ENCODE measurements around the gene ZNF431.
"Not testable (repeated sequence)": the region's sequence is repeated elsewhere in the genome, so short reads cannot be mapped to it uniquely, and the experiment has no call there.

The ZNF431 gene

DNA sequence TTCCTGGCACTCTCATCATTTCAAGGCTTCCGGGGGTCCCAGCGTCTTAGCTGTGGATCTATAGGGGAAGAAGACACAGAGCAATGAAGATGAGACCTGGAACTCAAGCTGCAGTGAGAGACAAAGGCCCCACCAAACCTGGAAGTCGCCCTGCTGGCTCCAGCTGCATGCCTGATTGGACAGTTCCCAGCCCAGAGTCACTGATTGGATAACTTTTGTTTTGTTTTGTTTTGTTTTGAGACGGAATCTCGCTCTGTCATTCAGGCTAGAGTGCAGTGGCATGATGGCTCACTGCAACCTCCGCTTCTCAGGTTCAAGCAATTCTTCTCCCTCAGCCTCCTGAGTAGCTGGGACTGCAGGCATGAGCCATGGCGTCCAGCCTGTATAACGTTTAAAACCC is 6.4 kb upstream of the ZNF431 start:
- no peak overlapping the region for H3K23ac ChIP-seq (ENCODE audit: low read length)
- no peak overlapping the region for H3K9ac ChIP-seq (ENCODE audit: low read length)
- peaks cover 2% of the 10 kb centered on the region for H3K9me3 ChIP-seq (ENCODE audit: insufficient read depth, low read depth, low read length)
- H2AK5ac ChIP-seq (ENCODE audit: low read length) = no peak overlapping the region
- no peak overlapping the region for H3K27ac ChIP-seq (ENCODE audit: low read depth, low read length)
- no peak overlapping the region for H4K8ac ChIP-seq (ENCODE audit: low read depth, low read length)
- peak overlapping the region; percentile 44 for H2BK12ac ChIP-seq (ENCODE audit: low read length)
- H2BK120ac ChIP-seq (ENCODE audit: insufficient read depth, low read length, poor library complexity) = peak overlapping the region; percentile 31
- H3K79me1 ChIP-seq (ENCODE audit: low read length) = peaks cover 13% of the 10 kb centered on the region
- no peak overlapping the region for H3K14ac ChIP-seq (ENCODE audit: low read length)
- no peak overlapping the region for H2BK5ac ChIP-seq (ENCODE audit: low read depth, low read length, poor library complexity)
- DNase-seq = no peak
- H3K4me1 ChIP-seq (ENCODE audit: control insufficient read depth in 1 of 2, insufficient read depth in 2 of 2, low read length in 2 of 2) = peaks cover 2 to 6% of the 10 kb centered on the region in 2 experiments
- no peak overlapping the region for H4K91ac ChIP-seq (ENCODE audit: low read depth, low read length)
- H3K4me2 ChIP-seq (ENCODE audit: low read length) = no peak overlapping the region
- no CpG with 5 or more reads among the region's 8 CpGs for WGBS (ENCODE audit: extremely low coverage, insufficient coverage, insufficient read length)
- no peak overlapping the region for H2AFZ ChIP-seq (ENCODE audit: insufficient read depth, low read length, poor library complexity)
- H3K27me3 ChIP-seq (ENCODE audit: insufficient read depth, low read length) = no peaks in the 10 kb centered on the region
- peaks cover 0 to 2% of the 10 kb centered on the region in 2 experiments for H3K36me3 ChIP-seq (ENCODE audit: control insufficient read depth in 1 of 2, insufficient read depth in 2 of 2, low read length in 2 of 2)
- no peak overlapping the region for H3K18ac ChIP-seq (ENCODE audit: low read length)
- no peak overlapping the region for H3K4me3 ChIP-seq (ENCODE audit: low read depth, low read length)
- H4K12ac ChIP-seq (ENCODE audit: low read depth, low read length) = no peak overlapping the region
- H3K4ac ChIP-seq (ENCODE audit: low read depth, low read length) = no peak overlapping the region
- H3K79me2 ChIP-seq (ENCODE audit: control insufficient read depth, insufficient read depth, low read length, poor library complexity) = no peaks in the 10 kb centered on the region

DNA sequence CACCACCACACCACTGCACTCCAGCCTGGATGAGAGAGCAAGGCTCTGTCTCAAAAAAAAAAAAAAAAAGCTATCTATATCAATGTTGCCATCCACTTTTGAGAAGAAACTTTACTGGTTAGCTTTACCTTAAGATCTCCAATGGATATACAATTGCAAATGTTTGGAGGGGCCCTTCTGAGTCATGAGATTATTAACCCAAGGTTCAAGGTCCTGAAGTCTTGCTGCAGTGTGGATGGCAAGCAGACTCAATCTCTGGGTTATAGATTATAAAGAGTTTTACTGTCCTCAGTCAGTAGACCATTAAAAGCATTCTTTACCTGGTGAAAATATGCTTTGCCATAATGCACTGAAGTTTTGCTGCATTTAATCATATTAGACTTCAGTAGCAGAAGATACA is 3.7 kb upstream of the ZNF431 start:
- Histone ChIP-seq H4K12ac (ENCODE audit: low read depth, low read length) (no peak overlapping the region), H3K9me3 (ENCODE audit: insufficient read depth, low read depth, low read length) (no peaks in the 10 kb centered on the region), H3K4me2 (ENCODE audit: low read length) (no peak overlapping the region), H3K4me3 (ENCODE audit: low read depth, low read length) (no peak overlapping the region), H3K79me1 (ENCODE audit: low read length) (peaks cover 6% of the 10 kb centered on the region), H3K14ac (ENCODE audit: low read length) (no peak overlapping the region), H3K4me1 (ENCODE audit: control insufficient read depth in 1 of 2, insufficient read depth in 2 of 2, low read length in 2 of 2) (peaks cover 2 to 4% of the 10 kb centered on the region in 2 experiments), H3K18ac (ENCODE audit: low read length) (no peak overlapping the region), H3K79me2 (ENCODE audit: control insufficient read depth, insufficient read depth, low read length, poor library complexity) (peaks cover 5% of the 10 kb centered on the region), H3K4ac (ENCODE audit: low read depth, low read length) (no peak overlapping the region), H3K36me3 (ENCODE audit: control insufficient read depth in 1 of 2, insufficient read depth in 2 of 2, low read length in 2 of 2) (peaks cover 0 to under 1% of the 10 kb centered on the region in 2 experiments), H2BK120ac (ENCODE audit: insufficient read depth, low read length, poor library complexity) (no peak overlapping the region), H3K27me3 (ENCODE audit: insufficient read depth, low read length) (no peaks in the 10 kb centered on the region), H3K9ac (ENCODE audit: low read length) (no peak overlapping the region), H2AFZ (ENCODE audit: insufficient read depth, low read length, poor library complexity) (no peak overlapping the region), H2AK5ac (ENCODE audit: low read length) (no peak overlapping the region), H3K27ac (ENCODE audit: low read depth, low read length) (no peak overlapping the region), H4K91ac (ENCODE audit: low read depth, low read length) (no peak overlapping the region), H2BK12ac (ENCODE audit: low read length) (no peak overlapping the region), H3K23ac (ENCODE audit: low read length) (no peak overlapping the region), H2BK5ac (ENCODE audit: low read depth, low read length, poor library complexity) (no peak overlapping the region), H4K8ac (ENCODE audit: low read depth, low read length) (no peak overlapping the region)
- DNase-seq = no peak

DNA sequence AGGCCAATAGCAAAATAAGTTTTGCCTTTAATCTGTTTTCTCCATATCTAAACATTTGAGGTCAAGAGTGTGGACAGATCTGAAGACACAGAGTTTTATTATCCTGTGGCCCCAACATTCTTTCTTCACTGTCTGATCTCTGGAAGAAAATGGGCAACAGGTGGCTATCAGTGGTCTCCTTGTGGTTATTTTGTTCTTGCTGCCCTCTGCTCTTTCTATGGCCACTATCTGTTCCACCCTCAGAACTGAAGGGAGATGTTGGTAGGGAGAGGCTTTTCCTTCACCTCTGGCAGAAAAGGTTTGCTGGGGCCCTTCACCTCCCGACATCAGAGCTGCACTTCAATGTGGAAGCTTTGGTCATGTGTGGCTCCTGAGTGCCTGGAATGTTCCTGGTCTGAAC is 834 bp upstream of the ZNF431 start:
- no CpG with 5 or more reads among the region's 1 CpG for WGBS (ENCODE audit: extremely low coverage, insufficient coverage, insufficient read length)

DNA sequence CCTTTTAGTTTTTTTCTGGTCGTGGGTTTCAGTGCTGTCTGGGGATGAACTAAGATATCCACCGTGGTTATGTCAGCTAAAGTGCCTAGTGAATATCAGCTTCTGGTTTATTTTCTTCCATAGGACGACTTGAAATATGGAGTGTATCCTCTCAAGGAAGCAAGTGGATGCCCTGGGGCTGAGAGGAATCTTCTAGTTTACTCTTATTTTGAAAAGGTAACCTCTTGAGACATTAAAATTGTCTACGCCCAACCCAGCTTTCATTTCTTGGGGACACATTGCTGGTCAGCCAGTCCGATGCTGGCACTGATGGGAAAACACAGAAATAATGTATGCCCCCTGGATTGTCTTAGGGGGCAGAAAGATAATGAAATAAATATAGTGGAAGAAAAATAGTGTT is 1.6 kb downstream of the ZNF431 start:
- no peak overlapping the region for H3K14ac ChIP-seq (ENCODE audit: low read length)
- no peak overlapping the region for H3K9ac ChIP-seq (ENCODE audit: low read length)
- H3K27me3 ChIP-seq (ENCODE audit: insufficient read depth, low read length) = no peaks in the 10 kb centered on the region
- H3K9me3 ChIP-seq (ENCODE audit: insufficient read depth, low read depth, low read length) = no peaks in the 10 kb centered on the region
- peaks cover 0 to 2% of the 10 kb centered on the region in 2 experiments for H3K4me1 ChIP-seq (ENCODE audit: control insufficient read depth in 1 of 2, insufficient read depth in 2 of 2, low read length in 2 of 2)
- no peak overlapping the region for H3K27ac ChIP-seq (ENCODE audit: low read depth, low read length)
- peaks cover 6% of the 10 kb centered on the region for H3K79me1 ChIP-seq (ENCODE audit: low read length)
- peaks cover 16 to 18% of the 10 kb centered on the region in 2 experiments for H3K36me3 ChIP-seq (ENCODE audit: control insufficient read depth in 1 of 2, insufficient read depth in 2 of 2, low read length in 2 of 2)
- H2AK5ac ChIP-seq (ENCODE audit: low read length) = no peak overlapping the region
- no peak overlapping the region for H3K18ac ChIP-seq (ENCODE audit: low read length)
- no peak overlapping the region for H3K4me3 ChIP-seq (ENCODE audit: low read depth, low read length)
- DNase-seq = peak in 1 of 2 donors; percentile 24
- H3K4ac ChIP-seq (ENCODE audit: low read depth, low read length) = peak overlapping the region; percentile 24
- WGBS (ENCODE audit: extremely low coverage, insufficient coverage, insufficient read length) = no CpG with 5 or more reads among the region's 5 CpGs
- no peak overlapping the region for H2BK120ac ChIP-seq (ENCODE audit: insufficient read depth, low read length, poor library complexity)
- H4K12ac ChIP-seq (ENCODE audit: low read depth, low read length) = no peak overlapping the region
- H2BK5ac ChIP-seq (ENCODE audit: low read depth, low read length, poor library complexity) = no peak overlapping the region
- no peak overlapping the region for H4K8ac ChIP-seq (ENCODE audit: low read depth, low read length)
- H3K23ac ChIP-seq (ENCODE audit: low read length) = no peak overlapping the region
- no peak overlapping the region for H2BK12ac ChIP-seq (ENCODE audit: low read length)
- H4K91ac ChIP-seq (ENCODE audit: low read depth, low read length) = no peak overlapping the region
- peaks cover 5% of the 10 kb centered on the region for H3K79me2 ChIP-seq (ENCODE audit: control insufficient read depth, insufficient read depth, low read length, poor library complexity)
- H2AFZ ChIP-seq (ENCODE audit: insufficient read depth, low read length, poor library complexity) = no peak overlapping the region
- H3K4me2 ChIP-seq (ENCODE audit: low read length) = peak overlapping the region; percentile 22

More for the DNA sequence above, 834 bp upstream of the ZNF431 start:
- not testable (repeated sequence) for H2AFZ ChIP-seq (ENCODE audit: insufficient read depth, low read length, poor library complexity); H3K9me3 ChIP-seq (ENCODE audit: insufficient read depth, low read depth, low read length); H3K9ac ChIP-seq (ENCODE audit: low read length); H2AK5ac ChIP-seq (ENCODE audit: low read length); H2BK120ac ChIP-seq (ENCODE audit: insufficient read depth, low read length, poor library complexity); H3K36me3 ChIP-seq (ENCODE audit: control insufficient read depth in 1 of 2, insufficient read depth in 2 of 2, low read length in 2 of 2); H3K4ac ChIP-seq (ENCODE audit: low read depth, low read length); H2BK5ac ChIP-seq (ENCODE audit: low read depth, low read length, poor library complexity); H3K27me3 ChIP-seq (ENCODE audit: insufficient read depth, low read length); H3K18ac ChIP-seq (ENCODE audit: low read length); H4K91ac ChIP-seq (ENCODE audit: low read depth, low read length); H2BK12ac ChIP-seq (ENCODE audit: low read length); H4K12ac ChIP-seq (ENCODE audit: low read depth, low read length); H3K79me2 ChIP-seq (ENCODE audit: control insufficient read depth, insufficient read depth, low read length, poor library complexity); H4K8ac ChIP-seq (ENCODE audit: low read depth, low read length); H3K4me3 ChIP-seq (ENCODE audit: low read depth, low read length); H3K27ac ChIP-seq (ENCODE audit: low read depth, low read length); DNase-seq; H3K4me2 ChIP-seq (ENCODE audit: low read length); H3K4me1 ChIP-seq (ENCODE audit: control insufficient read depth in 1 of 2, insufficient read depth in 2 of 2, low read length in 2 of 2); H3K23ac ChIP-seq (ENCODE audit: low read length); H3K79me1 ChIP-seq (ENCODE audit: low read length); H3K14ac ChIP-seq (ENCODE audit: low read length)
